ENCODE measurements around the gene FXYD1.
"Not testable (repeated sequence)": the region's sequence is repeated elsewhere in the genome, so short reads cannot be mapped to it uniquely, and the experiment has no call there.

Gene FXYD1

GRCh38 chr19:35138305-35138892 lies at the start of gene FXYD1:
TSS of gene FXYD1 (plus strand) at chr19:35138824. CDS start at chr19:35140080, 1,256 bp downstream.
- DNase-seq (ENCODE audit: low spot score): peak; percentile 89

- DNase-seq (ENCODE audit: low spot score): no peak
These were observed 49.1 kb upstream of the FXYD1 start for GRCh38 chr19:35089554-35089953.

- DNase-seq (ENCODE audit: low spot score): no peak
These were observed 48.5 kb upstream of the FXYD1 start for GRCh38 chr19:35090160-35090505.

- no peak for DNase-seq (ENCODE audit: low spot score)
These were observed 48.0 kb upstream of the FXYD1 start for GRCh38 chr19:35090506-35091214.

GRCh38 chr19:35093430-35093829 lies 45.2 kb upstream of the FXYD1 start:
- no peak for DNase-seq (ENCODE audit: low spot score)

GRCh38 chr19:35093941-35094647 lies 44.5 kb upstream of the FXYD1 start:
- DNase-seq (ENCODE audit: low spot score): no peak

GRCh38 chr19:35094656-35095055 lies 44.0 kb upstream of the FXYD1 start:
- no peak for DNase-seq (ENCODE audit: low spot score)

GRCh38 chr19:35095667-35096368 lies 42.8 kb upstream of the FXYD1 start:
- no peak for DNase-seq (ENCODE audit: low spot score)

GRCh38 chr19:35098413-35099049 lies 40.1 kb upstream of the FXYD1 start:
- DNase-seq (ENCODE audit: low spot score): no peak

- no peak for DNase-seq (ENCODE audit: low spot score)
These were observed 39.3 kb upstream of the FXYD1 start for GRCh38 chr19:35099155-35099896.

- no peak for DNase-seq (ENCODE audit: low spot score)
These were observed 38.7 kb upstream of the FXYD1 start for GRCh38 chr19:35099897-35100275.

- no peak for DNase-seq (ENCODE audit: low spot score)
These were observed 37.8 kb upstream of the FXYD1 start for GRCh38 chr19:35100588-35101533.

GRCh38 chr19:35101949-35102348 lies 36.7 kb upstream of the FXYD1 start:
- not testable (repeated sequence) for DNase-seq (ENCODE audit: low spot score)

GRCh38 chr19:35103614-35104013 lies 35.0 kb upstream of the FXYD1 start:
- DNase-seq (ENCODE audit: low spot score): not testable (repeated sequence)

- DNase-seq (ENCODE audit: low spot score): no peak
These were observed 34.3 kb upstream of the FXYD1 start for GRCh38 chr19:35104361-35104760.

GRCh38 chr19:35105047-35105410 lies 33.6 kb upstream of the FXYD1 start:
- DNase-seq (ENCODE audit: low spot score): no peak

GRCh38 chr19:35105411-35106290 lies 33.0 kb upstream of the FXYD1 start:
- no peak for DNase-seq (ENCODE audit: low spot score)

- DNase-seq (ENCODE audit: low spot score): no peak
These were observed 32.4 kb upstream of the FXYD1 start for GRCh38 chr19:35106291-35106583.

GRCh38 chr19:35106898-35107541 lies 31.6 kb upstream of the FXYD1 start:
- DNase-seq (ENCODE audit: low spot score): no peak
